GM19023 (cell line): ENCODE results near the gene UCP3.

ENCODE experiments used
- ATAC-seq: cut with Tn5 transposase; IDR thresholded peaks from one replicate; pipeline ENCODE4 v1.9.1; 2021; ENCODE audit warnings: mild to moderate bottlenecking, moderate library complexity; ENCODE audit not compliant: unreplicated experiment

Gene UCP3

GRCh38 chr11:74008373-74009229 is at the start of gene UCP3:
TSS of gene UCP3 (minus strand) at chr11:74009085. CDS start at chr11:74007042, 2,043 bp downstream.
- no peak for ATAC-seq

- ATAC-seq = no peak
Measured at GRCh38 chr11:74057249-74058151, 48.6 kb upstream of the UCP3 start.

GRCh38 chr11:74055938-74056337 is 47.1 kb upstream of the UCP3 start:
- ATAC-seq = no peak

GRCh38 chr11:74050465-74050864 is 41.6 kb upstream of the UCP3 start:
- ATAC-seq = no peak

- no peak for ATAC-seq
Measured at GRCh38 chr11:74048993-74049392, 40.1 kb upstream of the UCP3 start.

- no peak for ATAC-seq
Measured at GRCh38 chr11:74044538-74044937, 35.7 kb upstream of the UCP3 start.

GRCh38 chr11:74043450-74043849 is 34.6 kb upstream of the UCP3 start:
- no peak for ATAC-seq

GRCh38 chr11:74037309-74037708 is 28.4 kb upstream of the UCP3 start:
- no peak for ATAC-seq

GRCh38 chr11:74035264-74035663 is 26.4 kb upstream of the UCP3 start:
- ATAC-seq = no peak

- no peak for ATAC-seq
Measured at GRCh38 chr11:74033046-74033445, 24.2 kb upstream of the UCP3 start.

- ATAC-seq = no peak
Measured at GRCh38 chr11:74030723-74031676, 22.1 kb upstream of the UCP3 start.

- ATAC-seq = no peak
Measured at GRCh38 chr11:74025467-74026166, 16.7 kb upstream of the UCP3 start.

GRCh38 chr11:74024261-74025029 is 15.6 kb upstream of the UCP3 start:
- no peak for ATAC-seq

GRCh38 chr11:74023276-74023675 is 14.4 kb upstream of the UCP3 start:
- ATAC-seq = no peak

- ATAC-seq = no peak
Measured at GRCh38 chr11:74022546-74022945, 13.7 kb upstream of the UCP3 start.

- ATAC-seq = no peak
Measured at GRCh38 chr11:74021998-74022397, 13.1 kb upstream of the UCP3 start.

- no peak for ATAC-seq
Measured at GRCh38 chr11:74020539-74020938, 11.7 kb upstream of the UCP3 start.

GRCh38 chr11:74019860-74020259 is 11.0 kb upstream of the UCP3 start:
- ATAC-seq = no peak

GRCh38 chr11:74019104-74019738 is 10.3 kb upstream of the UCP3 start:
- no peak for ATAC-seq
